Activated naive CD4-positive, alpha-beta T cell treated with Interleukin-2 at 50 U/mL for 16 hours (primary cell): ENCODE results near the gene NCR2.

Experiments used
- DNase-seq: peaks from one replicate; pipeline ENCODE4 v3.0.0-alpha.2; 2020

Gene NCR2

GRCh38 chr6:41331401-41332150 lies 3.8 kb upstream of the NCR2 start:
- DNase-seq, result no peak

DNA sequence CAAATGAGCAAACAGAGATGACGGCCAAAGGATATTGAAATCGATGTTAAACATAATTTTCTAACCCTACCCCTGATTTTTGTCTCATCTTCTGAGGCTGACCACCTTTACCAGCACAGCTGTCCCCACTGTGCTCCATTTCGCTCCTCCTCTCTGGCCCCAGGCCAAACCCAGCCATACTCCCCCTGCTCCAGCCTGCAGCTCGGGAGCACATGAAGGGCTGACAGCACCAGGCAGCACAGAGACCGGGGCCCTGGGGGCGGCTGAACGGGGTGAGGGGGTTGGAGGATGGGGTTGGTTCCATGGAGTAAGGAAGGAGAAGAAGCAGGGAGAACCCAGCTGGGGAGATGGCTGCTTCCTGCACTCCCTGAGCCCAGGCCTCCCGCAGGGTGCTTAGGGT lies 3.2 kb upstream of the NCR2 start:
- DNase-seq, result no peak

GRCh38 chr6:41332842-41333736 lies 2.3 kb upstream of the NCR2 start:
- DNase-seq, result no peak

- DNase-seq, result no peak
Measured at GRCh38 chr6:41334482-41335040, 847 bp upstream of the NCR2 start.

DNA sequence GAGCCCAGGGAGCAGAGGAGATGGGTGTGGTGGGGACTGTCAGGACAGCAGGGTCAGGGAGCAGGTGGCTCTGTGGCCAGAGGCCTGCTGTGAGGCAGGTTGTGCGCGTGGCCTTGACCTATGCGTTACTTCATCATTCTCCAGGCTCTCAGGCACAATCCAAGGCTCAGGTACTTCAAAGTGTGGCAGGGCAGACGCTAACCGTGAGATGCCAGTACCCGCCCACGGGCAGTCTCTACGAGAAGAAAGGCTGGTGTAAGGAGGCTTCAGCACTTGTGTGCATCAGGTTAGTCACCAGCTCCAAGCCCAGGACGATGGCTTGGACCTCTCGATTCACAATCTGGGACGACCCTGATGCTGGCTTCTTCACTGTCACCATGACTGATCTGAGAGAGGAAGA lies 535 bp downstream of the NCR2 start:
- DNase-seq, result no peak

- no peak for DNase-seq
Measured at GRCh38 chr6:41336824-41337223, 1.4 kb downstream of the NCR2 start.

GRCh38 chr6:41337709-41338108 lies 2.3 kb downstream of the NCR2 start:
- DNase-seq, result no peak

DNA sequence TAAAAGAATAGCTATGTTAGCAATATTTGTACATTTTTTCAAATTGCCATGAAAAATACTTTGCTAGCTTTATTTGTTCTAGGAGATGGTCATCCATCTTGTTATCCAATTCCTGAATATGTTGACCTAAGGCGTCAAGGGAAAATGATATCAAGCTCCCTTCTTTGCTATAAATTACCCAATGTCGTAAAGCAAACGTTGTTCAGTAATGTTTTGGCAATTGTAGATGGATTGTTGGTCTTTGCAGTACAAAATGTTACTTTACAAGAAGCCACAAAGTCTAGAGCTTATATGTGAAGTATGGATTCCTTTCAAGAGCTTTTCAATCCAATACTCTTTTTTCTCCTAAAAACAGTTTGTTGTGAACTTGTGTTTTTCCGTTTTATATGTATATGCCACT lies 3.3 kb downstream of the NCR2 start:
- no peak for DNase-seq

- DNase-seq, result no peak
Measured at GRCh38 chr6:41341580-41341979, 6.2 kb downstream of the NCR2 start.

- no peak for DNase-seq
Measured at GRCh38 chr6:41342241-41342640, 6.8 kb downstream of the NCR2 start.

DNA sequence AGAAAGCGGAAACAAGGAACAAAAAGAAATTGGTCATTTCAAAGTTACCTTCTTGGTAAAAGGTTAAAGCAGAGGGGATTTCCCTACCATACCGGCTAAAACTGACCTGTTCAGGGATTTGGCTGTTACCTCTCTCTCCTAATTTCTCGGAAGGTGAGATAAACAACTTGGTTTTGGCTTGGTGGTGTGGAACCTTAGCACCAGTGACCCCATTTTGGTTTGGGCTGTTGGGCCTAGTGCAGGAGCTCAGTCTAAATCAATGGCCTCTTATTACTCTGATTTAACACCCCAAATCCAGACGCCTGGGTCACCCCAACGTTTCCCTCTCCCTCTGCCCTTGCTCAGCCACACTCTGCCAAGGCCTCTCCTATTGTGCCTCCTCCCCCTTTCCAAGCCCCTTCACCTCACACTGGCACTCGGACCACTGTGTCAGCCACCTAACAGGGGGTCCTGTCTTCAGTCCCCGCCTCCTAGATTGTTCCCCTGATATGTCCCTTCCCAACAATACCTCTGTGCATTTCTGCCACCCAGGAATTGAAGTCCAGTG lies 8.3 kb downstream of the NCR2 start:
- DNase-seq, result no peak

- DNase-seq, result no peak
Measured at GRCh38 chr6:41344876-41345275, 9.5 kb downstream of the NCR2 start.

DNA sequence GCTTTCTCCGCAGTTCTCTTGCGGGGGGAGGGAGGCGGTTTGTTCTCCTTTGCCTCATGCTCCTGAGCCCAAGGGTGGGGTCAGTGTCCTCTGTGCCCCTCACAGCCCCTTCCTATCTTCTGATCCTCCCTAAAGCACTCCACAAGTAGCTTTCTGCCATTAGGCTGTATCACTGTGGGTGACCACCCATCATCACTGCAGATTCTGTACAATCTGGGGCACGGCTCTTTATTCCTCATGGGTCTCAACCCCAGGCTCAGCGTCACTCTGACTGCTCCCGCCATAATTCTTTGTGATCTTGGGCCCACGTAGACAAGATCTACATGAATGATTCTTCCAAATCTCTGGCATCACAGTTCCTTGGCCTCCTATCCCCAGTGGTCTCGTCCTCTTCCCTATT lies 10.5 kb downstream of the NCR2 start:
- DNase-seq, result no peak

GRCh38 chr6:41346441-41346840 lies 11.0 kb downstream of the NCR2 start:
- no peak for DNase-seq

- DNase-seq, result no peak
Measured at GRCh38 chr6:41347378-41348050, 12.1 kb downstream of the NCR2 start.

- no peak for DNase-seq
Measured at GRCh38 chr6:41348934-41349333, 13.5 kb downstream of the NCR2 start.

- DNase-seq, result no peak
Measured at GRCh38 chr6:41352396-41352795, 17.0 kb downstream of the NCR2 start.

GRCh38 chr6:41352907-41353306 lies 17.5 kb downstream of the NCR2 start:
- no peak for DNase-seq

DNA sequence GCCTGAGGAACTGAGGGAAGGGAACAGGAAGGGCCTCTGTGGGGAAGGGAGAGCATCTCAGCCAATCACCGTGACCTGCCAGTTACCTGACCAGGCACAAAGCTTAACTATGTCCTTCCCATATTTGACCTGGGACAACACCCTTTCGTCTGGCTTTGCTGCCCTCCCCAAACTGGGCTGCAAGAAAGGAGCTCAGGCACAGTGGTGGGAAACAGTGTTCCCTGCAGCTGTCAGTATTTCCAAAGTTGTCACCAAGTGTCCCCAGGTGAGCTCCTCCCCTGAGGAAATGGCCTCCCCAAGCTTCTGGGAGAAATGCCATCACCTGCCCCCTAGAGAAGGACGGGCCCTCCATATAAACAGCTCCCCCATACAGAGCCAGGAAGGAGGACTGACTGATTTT lies 17.9 kb downstream of the NCR2 start:
- DNase-seq, result no peak

GRCh38 chr6:41355952-41356351 lies 20.5 kb downstream of the NCR2 start:
- DNase-seq, result no peak

DNA sequence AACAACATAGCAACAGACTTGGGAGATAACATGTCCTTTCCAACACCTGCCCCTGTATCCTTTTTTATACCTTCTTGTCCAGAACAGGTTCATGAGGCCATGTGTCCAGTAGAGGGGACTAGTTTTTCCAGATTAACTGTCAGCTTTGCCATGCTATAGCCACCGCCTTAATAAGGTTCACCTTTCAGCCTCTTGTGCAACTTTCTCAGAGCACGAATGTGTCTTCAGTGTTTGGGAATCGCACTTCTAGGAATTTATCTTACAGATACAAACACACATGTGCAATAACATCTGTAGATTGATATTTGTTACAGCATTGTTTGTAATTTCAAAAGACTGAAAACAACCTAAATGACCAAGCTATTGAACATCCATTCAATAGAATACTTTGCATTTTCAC lies 21.4 kb downstream of the NCR2 start:
- no peak for DNase-seq

DNA sequence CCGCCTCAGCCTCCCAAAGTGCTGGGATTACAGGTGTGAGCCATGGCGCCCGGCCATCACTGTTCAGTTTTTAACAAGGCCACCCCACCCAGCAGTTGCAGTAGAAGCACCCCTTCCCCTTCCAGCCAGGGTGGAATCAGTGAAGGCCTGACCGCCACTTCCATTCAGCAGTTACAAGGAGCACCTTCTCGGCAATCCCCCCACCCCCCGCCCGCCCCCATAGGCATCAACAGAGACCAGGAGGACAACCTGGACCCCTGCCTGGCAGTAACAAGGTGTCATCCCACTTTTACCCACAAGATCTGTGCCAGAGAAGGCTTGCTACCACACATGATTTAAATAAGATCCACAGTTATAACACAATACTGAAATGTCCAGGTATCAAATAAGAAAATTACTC lies 23.1 kb downstream of the NCR2 start:
- no peak for DNase-seq
